Measurements from ENCODE around the gene LRRC39.

DNA sequence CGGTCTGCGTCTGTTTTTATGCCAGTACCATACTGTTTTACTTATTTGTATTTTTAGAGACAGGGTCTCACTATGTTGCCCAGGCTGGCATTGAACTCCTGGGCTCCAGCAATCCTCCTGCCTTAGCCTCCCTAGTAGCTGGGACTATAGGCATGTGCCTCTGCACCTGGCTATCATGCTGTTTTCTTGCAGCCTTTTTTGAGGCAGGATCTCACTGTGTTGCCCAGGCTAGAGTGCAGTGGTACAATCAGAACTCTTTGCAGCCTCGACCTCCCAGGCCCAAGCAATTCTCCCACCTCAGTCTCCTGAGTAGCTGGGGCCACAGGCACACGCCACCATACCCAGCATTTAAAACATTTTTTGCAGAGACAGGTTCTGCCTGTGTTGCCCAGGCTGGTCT lies 5.3 kb upstream of the LRRC39 start:
- TF ChIP-seq, protein P1, sequence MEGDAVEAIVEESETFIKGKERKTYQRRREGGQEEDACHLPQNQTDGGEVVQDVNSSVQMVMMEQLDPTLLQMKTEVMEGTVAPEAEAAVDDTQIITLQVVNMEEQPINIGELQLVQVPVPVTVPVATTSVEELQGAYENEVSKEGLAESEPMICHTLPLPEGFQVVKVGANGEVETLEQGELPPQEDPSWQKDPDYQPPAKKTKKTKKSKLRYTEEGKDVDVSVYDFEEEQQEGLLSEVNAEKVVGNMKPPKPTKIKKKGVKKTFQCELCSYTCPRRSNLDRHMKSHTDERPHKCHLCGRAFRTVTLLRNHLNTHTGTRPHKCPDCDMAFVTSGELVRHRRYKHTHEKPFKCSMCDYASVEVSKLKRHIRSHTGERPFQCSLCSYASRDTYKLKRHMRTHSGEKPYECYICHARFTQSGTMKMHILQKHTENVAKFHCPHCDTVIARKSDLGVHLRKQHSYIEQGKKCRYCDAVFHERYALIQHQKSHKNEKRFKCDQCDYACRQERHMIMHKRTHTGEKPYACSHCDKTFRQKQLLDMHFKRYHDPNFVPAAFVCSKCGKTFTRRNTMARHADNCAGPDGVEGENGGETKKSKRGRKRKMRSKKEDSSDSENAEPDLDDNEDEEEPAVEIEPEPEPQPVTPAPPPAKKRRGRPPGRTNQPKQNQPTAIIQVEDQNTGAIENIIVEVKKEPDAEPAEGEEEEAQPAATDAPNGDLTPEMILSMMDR (IDR thresholded peaks at IDR 0.05), result no peak
- TF ChIP-seq POLR2A (IDR thresholded peaks at IDR 0.05) (no peak), POLR2AphosphoS5 (IDR thresholded peaks at IDR 0.05) (no peak)

Data from breast epithelium (tissue), 3 donors.